Caco-2 (cell line): ENCODE measurements around the gene PLCD4. TPM values are rescaled to one million over a fixed set of nuclear protein-coding genes. Genes with fewer than 3 reads are reported as not detected.
A peak's percentile ranks its signal among the peaks of the same experiment; 100 is the strongest.

ENCODE experiments used
- BruUV-seq: library from RNA; stranded (reverse); fragments of 400-500 nt; replicated peaks from 2 replicates; lab custom pipeline; 2021; lab: Mats Ljungman, UMichigan
- CTCF ChIA-PET: fragments of 300-600 bp; sonication (Branson Sonifier 250); formaldehyde crosslinking; loops from one replicate; lab custom pipeline; 2022; ENCODE audit warnings: antibody characterized with exemption; lab: Charles Lee
- POLR2A ChIA-PET: fragments of 300-600 bp; sonication (Branson Sonifier 250); formaldehyde crosslinking; loops from one replicate; lab custom pipeline; 2022; ENCODE audit warnings: antibody characterized with exemption; lab: Charles Lee
- DNase-seq, 2 experiments: peaks; one replicate each; pipeline versions ENCODE4 v3.0.0 to v3.0.0-alpha.2; 2020 to 2022
- H3K27me3 ChIP-seq: replicated peaks from 2 replicates; pipeline ENCODE4 v1.6.0; 2011; ENCODE audit warnings: low read length; ENCODE audit not compliant: control insufficient read depth, insufficient read depth
- H3K36me3 ChIP-seq: 2 replicates; pipeline ENCODE4 v1.5.1; 2011; ENCODE audit warnings: low read length; ENCODE audit not compliant: control insufficient read depth, insufficient read depth
- H3K4me1 ChIP-seq: fragments of 250-450 bp; sonication (Bioruptor Pico); 2 replicates; pipeline ENCODE4 v1.5.1; 2020; ENCODE audit warnings: mild to moderate bottlenecking
- H3K4me3 ChIP-seq: 2 replicates; pipeline ENCODE4 v1.5.1; 2011; ENCODE audit warnings: low read depth, mild to moderate bottlenecking, control low read depth, low read length
- H3K9me3 ChIP-seq: fragments of 250-450 bp; sonication (Bioruptor Pico); 2 replicates; pipeline ENCODE4 v1.5.1; 2020; ENCODE audit warnings: mild to moderate bottlenecking, moderate library complexity
- H3K27ac Mint-ChIP-seq: one replicate; pipeline ENCODE4 v1.8.0; 2022; ENCODE audit warnings: mixed read lengths; ENCODE audit not compliant: unreplicated experiment
- H3K27me3 Mint-ChIP-seq: one replicate; pipeline ENCODE4 v1.8.0; 2022; ENCODE audit warnings: mixed read lengths; ENCODE audit not compliant: insufficient read depth, unreplicated experiment
- H3K36me3 Mint-ChIP-seq: one replicate; pipeline ENCODE4 v1.8.0; 2022; ENCODE audit warnings: mild to moderate bottlenecking, mixed read lengths; ENCODE audit not compliant: insufficient read depth, unreplicated experiment
- H3K4me1 Mint-ChIP-seq: one replicate; pipeline ENCODE4 v1.8.0; 2022; ENCODE audit warnings: low read depth, mixed read lengths; ENCODE audit not compliant: unreplicated experiment
- H3K4me3 Mint-ChIP-seq: one replicate; pipeline ENCODE4 v1.8.0; 2022; ENCODE audit warnings: mild to moderate bottlenecking, moderate library complexity, mixed read lengths; ENCODE audit not compliant: unreplicated experiment
- H3K9me3 Mint-ChIP-seq: one replicate; pipeline ENCODE4 v1.8.0; 2022; ENCODE audit warnings: mixed read lengths; ENCODE audit not compliant: unreplicated experiment
- intact Hi-C: fragments of 100-400 bp; cut with micrococcal nuclease; formaldehyde crosslinking; loops from one replicate; pipeline ENCODE4 v1.10.0; 2022; ENCODE audit not compliant: unreplicated experiment
- total RNA-seq: library from RNA; stranded (reverse); gene quantifications from 2 replicates; pipeline ENCODE4 v1.2.3, GENCODE V29; 2022
- TF ChIP-seq, protein P1 (sequence below), 2 experiments: fragments of 200-600 bp in 1 of 2; IDR thresholded peaks; 1 replicate in 1 of 2; 2 replicates in 1 of 2; pipeline versions ENCODE4 v1.5.1 to v1.8.0; 2011 to 2022; ENCODE audit warnings: antibody characterized with exemption in 1 of 2, control low read depth in 1 of 2, inconsistent platforms in 1 of 2, low read depth in 1 of 2, low read length in 1 of 2, mild to moderate bottlenecking in 1 of 2, moderate library complexity in 1 of 2; ENCODE audit not compliant: insufficient read depth in 1 of 2, severe bottlenecking in 1 of 2, unreplicated experiment in 1 of 2

The PLCD4 gene
- total RNA-seq, 1 experiment from 2014 or later, result 0.48 TPM

GRCh38 chr2:218644721-218645120 lies 37.0 kb downstream of the PLCD4 start:
- peaks cover 9% of the 10 kb centered on the region for H3K36me3 ChIP-seq
- intact Hi-C loops, result loop anchor here (10.0 kb wide), 1 partner anchor 370 kb away; the partner anchor contains the start of genes AAMP and PNKD
- H3K9me3 ChIP-seq, result no peaks in the 10 kb centered on the region
- Mint-ChIP-seq H3K4me3 (no peak overlapping the region), H3K4me1 (no peaks in the 10 kb centered on the region), H3K27me3 (no peaks in the 10 kb centered on the region), H3K9me3 (no peaks in the 10 kb centered on the region), H3K36me3 (peaks cover 57% of the 10 kb centered on the region), H3K27ac (no peak overlapping the region)
- TF ChIP-seq, protein P1, sequence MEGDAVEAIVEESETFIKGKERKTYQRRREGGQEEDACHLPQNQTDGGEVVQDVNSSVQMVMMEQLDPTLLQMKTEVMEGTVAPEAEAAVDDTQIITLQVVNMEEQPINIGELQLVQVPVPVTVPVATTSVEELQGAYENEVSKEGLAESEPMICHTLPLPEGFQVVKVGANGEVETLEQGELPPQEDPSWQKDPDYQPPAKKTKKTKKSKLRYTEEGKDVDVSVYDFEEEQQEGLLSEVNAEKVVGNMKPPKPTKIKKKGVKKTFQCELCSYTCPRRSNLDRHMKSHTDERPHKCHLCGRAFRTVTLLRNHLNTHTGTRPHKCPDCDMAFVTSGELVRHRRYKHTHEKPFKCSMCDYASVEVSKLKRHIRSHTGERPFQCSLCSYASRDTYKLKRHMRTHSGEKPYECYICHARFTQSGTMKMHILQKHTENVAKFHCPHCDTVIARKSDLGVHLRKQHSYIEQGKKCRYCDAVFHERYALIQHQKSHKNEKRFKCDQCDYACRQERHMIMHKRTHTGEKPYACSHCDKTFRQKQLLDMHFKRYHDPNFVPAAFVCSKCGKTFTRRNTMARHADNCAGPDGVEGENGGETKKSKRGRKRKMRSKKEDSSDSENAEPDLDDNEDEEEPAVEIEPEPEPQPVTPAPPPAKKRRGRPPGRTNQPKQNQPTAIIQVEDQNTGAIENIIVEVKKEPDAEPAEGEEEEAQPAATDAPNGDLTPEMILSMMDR (IDR thresholded peaks at IDR 0.05; ENCODE audit: insufficient read depth in 1 of 2, low read depth in 1 of 2, low read length in 1 of 2, severe bottlenecking in 1 of 2, unreplicated experiment in 1 of 2), result no peak
- no peak overlapping the region for H3K4me3 ChIP-seq
- CTCF ChIA-PET, result no interaction called here
- POLR2A ChIA-PET, result no interaction called here
- no TSS peak for BruUV-seq
- no peaks in the 10 kb centered on the region for H3K4me1 ChIP-seq
- H3K27me3 ChIP-seq, result no peaks in the 10 kb centered on the region
- DNase-seq, result no peak

GRCh38 chr2:218645126-218645525 lies 37.4 kb downstream of the PLCD4 start:
- Histone ChIP-seq H3K27me3 (no peaks in the 10 kb centered on the region), H3K36me3 (peaks cover 9% of the 10 kb centered on the region), H3K9me3 (no peaks in the 10 kb centered on the region), H3K4me3 (no peak overlapping the region), H3K4me1 (no peaks in the 10 kb centered on the region)
- intact Hi-C loops, result loop anchor here (10.0 kb wide), 1 partner anchor 370 kb away; the partner anchor contains the start of genes AAMP and PNKD
- Mint-ChIP-seq H3K27ac (no peak overlapping the region), H3K27me3 (no peaks in the 10 kb centered on the region), H3K9me3 (no peaks in the 10 kb centered on the region), H3K36me3 (peaks cover 56% of the 10 kb centered on the region), H3K4me3 (no peak overlapping the region), H3K4me1 (no peaks in the 10 kb centered on the region)
- no TSS peak for BruUV-seq
- TF ChIP-seq, protein P1 (IDR thresholded peaks at IDR 0.05; ENCODE audit: insufficient read depth in 1 of 2, low read depth in 1 of 2, low read length in 1 of 2, severe bottlenecking in 1 of 2, unreplicated experiment in 1 of 2), result no peak
- DNase-seq, result no peak
- CTCF ChIA-PET, result no interaction called here
- POLR2A ChIA-PET, result no interaction called here

DNA sequence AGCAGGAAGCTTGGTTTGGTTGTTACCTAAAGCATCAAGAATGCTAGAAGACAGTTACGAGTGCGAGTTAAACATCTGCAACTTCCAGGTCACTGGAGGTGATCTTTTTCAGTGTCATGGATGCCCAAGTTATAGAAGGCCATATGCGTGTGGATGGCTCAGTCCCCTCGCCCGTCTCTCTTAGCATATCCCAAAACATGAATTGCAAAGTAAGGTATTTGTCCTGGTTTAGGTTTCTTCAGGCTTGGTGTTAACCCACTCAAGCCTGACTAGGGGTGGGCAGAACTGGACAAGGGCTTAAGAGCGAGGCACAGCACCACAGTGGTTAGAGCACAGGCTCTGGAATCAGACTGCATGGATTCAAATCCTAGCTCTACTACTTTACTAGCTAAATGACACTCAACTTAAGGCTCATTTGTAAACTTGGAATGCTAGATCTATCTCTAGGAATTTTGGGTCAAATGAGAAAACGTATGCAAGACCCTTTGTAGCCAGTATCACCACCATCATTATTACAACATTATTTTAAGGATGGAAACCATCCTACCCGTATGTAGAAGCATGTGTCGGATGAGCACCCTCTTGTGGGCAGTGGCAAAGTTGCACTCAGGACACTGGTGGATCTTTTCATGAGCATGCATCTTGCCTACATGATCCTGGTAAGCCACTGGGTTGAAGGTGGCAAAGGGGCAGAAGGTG lies 40.5 kb downstream of the PLCD4 start:
- Mint-ChIP-seq H3K36me3 (peaks cover 65% of the 10 kb centered on the region), H3K27ac (no peak overlapping the region), H3K27me3 (no peaks in the 10 kb centered on the region), H3K9me3 (no peaks in the 10 kb centered on the region), H3K4me3 (no peak overlapping the region), H3K4me1 (no peaks in the 10 kb centered on the region)
- DNase-seq, result peak; percentile 60 to 62
- Histone ChIP-seq H3K9me3 (no peaks in the 10 kb centered on the region), H3K36me3 (peaks cover 6% of the 10 kb centered on the region), H3K27me3 (no peaks in the 10 kb centered on the region), H3K4me1 (no peaks in the 10 kb centered on the region), H3K4me3 (no peak overlapping the region)
- TF ChIP-seq, protein P1 (IDR thresholded peaks at IDR 0.05; ENCODE audit: insufficient read depth in 1 of 2, low read depth in 1 of 2, low read length in 1 of 2, severe bottlenecking in 1 of 2, unreplicated experiment in 1 of 2), result peak; percentile 80 to 91
- ChIA-PET POLR2A (no interaction called here), CTCF (interaction anchor here (1.0 kb wide), 1 partner anchor 11 kb away, joined by 7 read pairs; the partner anchor contains the start of genes BCS1L and ZNF142)
- BruUV-seq, result no TSS peak
- intact Hi-C loops, result loop anchor here (1.0 to 10.0 kb wide), 2 partner anchors 242 to 373 kb away; partner anchors contain the start of genes AAMP and PNKD
